NCI-H1436 (cell line): Measurements from ENCODE around the gene LTBP2.
"Not testable (repeated sequence)": the region's sequence is repeated elsewhere in the genome, so short reads cannot be mapped to it uniquely, and the experiment has no call there.

Source experiments
- DNase-seq: peaks from one replicate; lab custom pipeline; 2025; lab: John Stamatoyannopoulos, UW

Gene LTBP2

DNA sequence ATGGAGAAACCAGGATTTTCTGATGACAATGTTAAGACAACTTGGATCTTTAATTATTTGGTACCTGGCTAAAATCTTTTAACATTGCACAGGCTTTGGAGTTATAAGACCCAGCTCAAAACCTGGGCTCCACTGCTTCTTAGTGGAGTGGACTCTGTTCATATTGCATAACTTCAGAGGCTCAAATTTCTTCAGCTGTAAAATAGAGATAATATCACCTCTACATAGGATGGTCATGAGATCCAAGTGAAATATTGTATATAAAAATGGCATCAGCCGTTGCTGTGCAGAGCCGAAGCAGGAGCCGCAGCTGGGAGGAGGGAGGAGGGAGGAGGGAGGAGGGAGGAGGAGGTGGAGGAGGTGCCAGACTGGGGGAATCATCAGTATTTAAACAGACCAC, 129.5 kb downstream of the LTBP2 start:
- no peak for DNase-seq

DNA sequence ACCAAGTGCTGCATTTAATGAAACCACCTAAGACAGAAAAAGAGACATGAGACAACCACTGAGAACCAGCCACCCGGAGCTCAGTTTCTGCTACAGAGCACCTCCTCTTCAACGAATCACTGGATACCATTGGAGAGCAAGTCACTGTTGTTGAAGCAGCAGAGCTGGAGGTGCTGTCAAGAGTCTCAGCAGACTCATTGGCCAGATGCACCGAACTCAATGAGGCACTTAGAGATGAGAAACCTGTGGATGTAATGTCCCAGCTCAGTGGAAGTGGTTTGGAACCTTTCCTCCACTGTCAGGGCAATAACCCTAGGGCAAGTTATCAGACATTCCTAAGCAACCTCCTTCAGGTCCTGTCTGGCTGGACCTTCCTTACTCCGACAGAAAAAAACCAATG, 132.0 kb downstream of the LTBP2 start:
- DNase-seq, result no peak

DNA sequence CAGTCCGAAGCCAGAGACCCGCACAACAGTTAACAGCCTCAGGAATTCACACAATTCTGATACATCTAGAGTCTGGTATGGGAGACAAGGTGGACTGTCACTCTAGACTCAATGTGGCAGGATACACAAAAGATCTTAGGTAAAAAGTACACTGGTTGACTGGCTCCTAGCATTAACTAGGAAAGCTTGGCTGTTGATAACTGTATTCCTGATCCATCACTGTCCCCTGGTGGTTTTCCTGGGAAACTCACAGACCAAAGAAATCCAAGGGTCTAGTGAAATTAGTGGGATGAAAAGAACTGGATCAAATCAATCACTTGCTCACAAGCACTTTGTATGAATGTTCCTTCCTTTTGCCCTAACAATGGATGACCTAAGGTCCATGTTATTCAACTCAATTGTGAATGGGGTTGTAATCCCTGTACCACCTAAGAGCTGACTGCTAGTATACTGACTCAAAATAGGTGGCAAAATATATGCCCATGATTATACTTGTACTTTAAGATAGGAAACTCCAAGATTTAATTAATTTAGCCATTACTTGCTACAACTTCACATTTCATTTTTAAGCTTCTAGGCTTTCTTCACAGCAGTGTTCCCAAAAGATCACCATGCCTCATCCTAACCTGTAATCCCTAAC, 132.9 kb downstream of the LTBP2 start:
- DNase-seq, result no peak

DNA sequence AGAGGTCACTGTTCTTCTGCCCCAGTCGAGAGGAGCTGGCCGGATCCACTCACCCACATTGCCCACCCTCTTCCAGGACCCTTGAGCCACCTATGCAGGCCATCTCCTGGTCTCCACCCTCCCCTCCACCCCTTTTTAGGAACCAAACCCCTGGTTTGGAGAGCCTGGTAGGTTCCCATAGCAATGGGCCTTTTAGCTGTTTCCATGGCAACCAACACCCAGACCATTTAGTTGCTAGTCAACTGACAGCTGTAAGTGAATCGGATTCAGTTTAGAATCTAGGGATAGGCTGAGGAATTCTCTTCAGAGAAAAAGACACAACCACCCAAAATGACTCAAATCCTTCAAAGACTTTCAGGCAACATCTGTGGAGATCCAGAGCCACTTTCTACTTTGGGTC, 135.4 kb downstream of the LTBP2 start:
- no peak for DNase-seq

DNA sequence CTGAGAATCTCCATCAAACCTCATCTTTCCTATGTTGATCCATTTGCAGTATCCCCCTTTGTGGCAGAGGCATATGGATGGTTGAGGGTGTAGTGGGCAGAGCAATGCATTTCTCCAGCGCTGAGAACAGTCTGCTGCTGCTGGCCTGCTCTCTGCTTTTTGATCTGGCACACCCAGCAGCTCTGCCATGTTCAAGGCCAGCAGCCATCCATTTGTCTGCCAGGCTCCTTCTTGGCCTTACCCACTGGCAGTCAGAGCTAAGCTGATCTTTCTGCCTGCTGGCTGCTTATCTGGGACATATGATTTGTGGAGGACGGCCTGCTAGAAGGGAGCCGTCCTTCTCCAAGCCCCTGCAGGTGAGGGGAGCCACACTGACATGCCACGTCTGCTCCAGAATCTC, 135.9 kb downstream of the LTBP2 start:
- no peak for DNase-seq

DNA sequence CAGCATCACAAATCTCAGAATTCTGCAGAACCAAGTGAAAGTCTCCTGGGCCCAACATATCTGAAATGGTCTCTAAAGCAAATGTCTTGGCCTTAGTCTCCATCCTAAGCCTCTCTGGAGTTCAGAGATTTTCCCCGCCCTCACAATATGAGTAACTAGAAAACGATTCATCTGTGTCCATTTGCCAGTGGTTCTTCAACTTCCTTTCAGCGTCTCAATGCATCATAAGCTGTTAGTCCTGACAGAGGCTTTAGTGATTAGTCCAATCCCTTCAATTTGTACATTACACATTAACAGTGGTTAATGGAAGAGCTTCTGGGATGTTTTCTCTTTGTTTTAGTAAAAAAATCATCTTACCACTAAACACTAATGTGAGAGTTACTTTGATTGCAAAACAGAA, 136.4 kb downstream of the LTBP2 start:
- DNase-seq, result no peak

DNA sequence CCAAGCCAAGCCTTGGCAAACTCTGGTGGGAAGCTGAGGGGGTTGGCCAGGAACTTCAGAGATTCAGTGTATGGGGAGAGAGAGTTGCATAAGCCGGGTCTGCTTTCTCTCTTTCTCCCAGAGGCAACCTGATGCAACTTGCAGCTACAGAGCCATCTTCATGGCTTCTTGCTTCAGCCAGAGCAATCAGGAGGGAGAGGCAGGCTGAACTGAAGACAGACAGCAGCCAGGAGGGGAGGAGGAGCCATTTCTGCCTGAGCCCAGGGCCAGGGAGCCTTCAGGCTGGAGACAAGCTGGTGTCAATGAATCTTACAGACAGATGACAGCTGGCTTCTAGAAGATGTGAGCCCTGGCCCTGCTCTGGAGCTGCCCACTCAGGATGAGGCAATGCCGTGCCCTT, 137.7 kb downstream of the LTBP2 start:
- DNase-seq, result no peak

DNA sequence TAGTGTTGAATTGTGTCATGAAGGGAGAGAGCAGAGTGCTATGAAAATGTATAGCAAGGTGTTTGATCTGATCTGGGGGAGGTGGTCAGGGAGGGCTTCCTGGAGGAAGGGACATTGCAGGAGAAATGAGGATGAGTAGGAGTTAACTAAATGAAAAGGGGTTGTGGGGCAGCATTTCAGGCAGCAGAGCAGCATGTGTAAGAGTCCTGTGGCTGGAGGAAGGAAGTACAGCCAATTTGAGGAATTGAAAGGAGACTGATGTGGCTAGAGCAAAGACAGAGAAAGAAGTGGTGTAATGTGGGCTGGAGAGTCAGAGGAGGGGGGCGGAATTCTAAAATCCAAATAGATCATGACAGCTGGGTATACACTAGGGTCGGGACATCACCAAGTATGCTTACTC, 139.4 kb downstream of the LTBP2 start:
- DNase-seq, result no peak

DNA sequence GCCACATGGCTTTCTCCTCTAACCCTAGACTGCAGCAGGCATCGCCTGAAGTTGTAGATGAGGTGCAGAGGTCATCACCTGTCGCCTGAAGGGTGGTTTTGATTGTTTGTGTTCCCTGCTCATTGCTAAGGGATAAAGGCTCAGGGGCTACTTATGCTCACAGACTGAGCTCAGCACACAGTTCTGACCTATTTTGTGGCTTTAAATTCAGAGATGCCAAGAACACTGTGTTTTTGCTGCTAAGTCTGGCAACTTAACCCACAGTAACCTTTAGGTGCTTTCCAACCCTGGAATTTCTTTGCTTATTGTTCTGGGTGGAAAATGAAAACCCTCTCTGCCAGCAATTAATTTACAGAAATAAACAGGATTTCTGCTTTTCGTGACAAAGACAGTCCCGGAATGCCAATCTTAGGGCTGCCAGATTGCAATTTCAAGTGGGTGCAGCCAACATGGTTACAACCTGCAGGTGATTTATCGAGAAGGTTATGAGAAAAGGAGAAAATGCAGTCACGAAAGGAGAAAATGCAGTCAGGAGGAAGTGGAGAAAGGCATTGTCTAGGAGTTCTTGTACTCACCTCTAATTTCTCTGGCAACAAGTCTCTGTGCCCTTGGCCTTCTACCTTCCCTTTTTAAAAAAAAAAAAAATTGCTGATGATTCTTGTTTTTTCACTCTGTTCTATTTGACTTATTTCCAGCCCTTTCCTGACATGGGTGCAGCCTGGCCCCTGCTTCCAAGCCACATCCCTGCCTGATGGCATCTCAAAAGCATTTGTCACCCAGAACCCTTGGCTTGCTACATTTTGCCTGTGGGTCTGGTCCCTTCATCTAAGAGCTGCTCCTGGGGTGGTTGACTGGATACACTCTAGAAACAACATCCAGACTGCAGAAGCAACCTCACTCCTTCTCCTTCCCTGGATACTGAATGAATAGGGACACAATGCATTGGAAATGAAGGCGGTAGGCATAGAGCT, 142.2 kb downstream of the LTBP2 start:
- no peak for DNase-seq

DNA sequence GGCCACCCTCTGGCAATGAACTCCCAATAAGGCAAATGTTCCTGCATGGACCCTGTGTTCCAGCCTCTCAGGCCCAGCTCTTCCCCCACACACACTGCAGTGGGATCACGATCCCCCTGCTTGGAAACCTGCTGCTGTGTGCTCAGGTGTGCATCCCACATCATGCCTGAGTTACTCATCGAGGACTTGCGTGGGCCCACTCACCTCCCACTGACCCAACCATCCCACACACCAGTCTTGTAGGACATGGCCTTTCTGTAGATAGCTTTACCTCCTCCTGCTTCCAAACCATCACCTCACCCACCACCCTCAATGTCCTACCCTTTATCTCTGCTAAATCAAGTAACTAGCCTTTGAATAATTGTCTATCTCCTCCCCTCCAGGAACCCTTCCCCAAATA, 143.5 kb downstream of the LTBP2 start:
- no peak for DNase-seq

DNA sequence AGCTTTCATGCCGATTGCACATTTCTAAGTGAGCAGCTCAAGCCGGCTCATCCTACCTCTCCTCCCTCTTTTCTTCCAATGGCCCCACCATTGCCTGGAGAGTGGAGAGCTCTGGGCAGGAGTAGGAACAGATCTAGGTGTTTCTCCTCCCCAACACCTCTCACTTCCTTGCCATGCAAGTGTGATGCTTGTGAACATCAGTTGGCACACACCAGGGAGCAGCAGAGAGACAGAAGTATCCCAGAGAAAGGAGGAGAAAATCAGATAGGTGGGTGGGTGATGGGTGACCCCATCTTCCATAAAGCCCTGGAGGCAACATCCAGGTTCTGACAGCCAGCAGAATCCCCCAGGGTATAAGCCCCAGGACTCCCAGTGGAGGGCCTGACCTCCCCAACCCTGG, 146.7 kb downstream of the LTBP2 start:
- DNase-seq, result no peak

DNA sequence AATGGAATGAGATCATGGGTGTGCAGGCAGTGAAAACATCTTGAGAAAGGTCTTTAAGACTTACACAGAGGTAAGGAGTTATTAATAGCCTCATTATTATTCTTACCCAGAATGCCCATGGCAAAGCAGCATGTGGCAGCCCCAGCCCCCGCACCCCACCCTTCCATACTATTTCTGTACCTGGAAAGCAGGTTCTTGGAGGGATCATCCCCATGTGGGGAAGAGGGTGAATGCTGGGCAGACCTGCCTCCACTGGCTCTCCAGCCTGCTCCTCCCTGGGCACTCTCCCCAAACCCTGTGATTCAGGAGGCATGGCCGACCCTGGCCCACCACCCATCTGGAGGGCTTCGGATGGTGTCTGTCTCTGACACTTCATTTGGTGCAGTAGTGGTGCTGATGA, 147.3 kb downstream of the LTBP2 start:
- no peak for DNase-seq

DNA sequence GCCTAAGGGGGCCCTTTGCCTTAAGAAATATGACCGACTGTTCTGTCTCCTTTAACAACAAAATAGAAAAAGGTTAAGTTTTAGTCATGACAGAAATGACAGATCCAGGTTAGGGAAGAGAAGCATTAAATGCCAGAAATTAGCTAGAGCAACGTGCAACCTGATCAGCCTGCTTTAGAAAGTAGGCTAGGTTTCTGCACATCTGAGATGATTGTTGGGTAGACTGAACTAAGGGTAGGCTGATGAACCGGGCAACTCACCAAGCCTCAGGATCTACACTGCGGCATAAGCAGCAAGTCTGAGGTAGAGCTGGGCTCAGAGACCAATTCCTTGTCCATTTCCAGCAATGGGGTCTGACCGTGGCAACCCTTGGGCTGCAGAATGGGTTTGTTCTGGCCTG, 148.3 kb downstream of the LTBP2 start:
- no peak for DNase-seq

DNA sequence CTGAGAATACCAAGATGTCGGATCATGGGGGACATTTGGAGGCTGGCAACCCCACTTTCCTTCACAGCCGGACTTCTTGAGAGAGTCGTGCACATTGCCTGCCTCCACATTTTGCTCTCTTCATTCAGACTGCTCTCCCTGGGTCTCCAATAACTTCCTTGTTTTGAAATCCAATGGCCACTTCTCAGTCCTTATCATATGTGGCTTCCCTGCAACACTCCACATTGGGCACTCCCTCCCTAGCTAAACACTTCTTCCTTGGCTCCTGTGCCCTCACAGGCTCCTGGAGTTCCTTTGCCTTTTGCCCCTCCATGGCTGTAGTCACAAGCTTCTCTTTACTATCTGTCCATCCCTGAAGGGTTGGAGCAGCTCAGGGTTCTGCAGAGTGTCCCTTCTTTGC, 149.0 kb downstream of the LTBP2 start:
- no peak for DNase-seq

DNA sequence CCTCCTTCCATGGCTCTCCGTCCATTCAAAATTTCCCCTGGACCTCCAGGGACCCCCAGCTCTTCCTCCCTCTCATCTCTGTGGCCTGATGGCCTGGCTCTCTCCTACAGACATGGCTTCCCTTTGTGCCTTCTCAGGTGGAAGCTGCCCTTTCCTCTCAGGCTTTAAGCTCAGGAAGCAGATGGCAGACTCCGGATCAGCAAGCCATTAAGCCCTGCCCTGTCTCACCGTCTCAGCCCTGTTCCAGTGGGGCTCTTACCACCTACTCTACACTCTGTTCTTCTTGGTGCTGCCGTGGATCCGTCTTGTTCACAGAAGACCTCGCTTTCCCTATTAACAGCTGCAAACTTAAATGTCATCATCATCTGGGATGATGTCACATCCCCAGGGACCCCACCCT, 152.1 kb downstream of the LTBP2 start:
- DNase-seq, result no peak

DNA sequence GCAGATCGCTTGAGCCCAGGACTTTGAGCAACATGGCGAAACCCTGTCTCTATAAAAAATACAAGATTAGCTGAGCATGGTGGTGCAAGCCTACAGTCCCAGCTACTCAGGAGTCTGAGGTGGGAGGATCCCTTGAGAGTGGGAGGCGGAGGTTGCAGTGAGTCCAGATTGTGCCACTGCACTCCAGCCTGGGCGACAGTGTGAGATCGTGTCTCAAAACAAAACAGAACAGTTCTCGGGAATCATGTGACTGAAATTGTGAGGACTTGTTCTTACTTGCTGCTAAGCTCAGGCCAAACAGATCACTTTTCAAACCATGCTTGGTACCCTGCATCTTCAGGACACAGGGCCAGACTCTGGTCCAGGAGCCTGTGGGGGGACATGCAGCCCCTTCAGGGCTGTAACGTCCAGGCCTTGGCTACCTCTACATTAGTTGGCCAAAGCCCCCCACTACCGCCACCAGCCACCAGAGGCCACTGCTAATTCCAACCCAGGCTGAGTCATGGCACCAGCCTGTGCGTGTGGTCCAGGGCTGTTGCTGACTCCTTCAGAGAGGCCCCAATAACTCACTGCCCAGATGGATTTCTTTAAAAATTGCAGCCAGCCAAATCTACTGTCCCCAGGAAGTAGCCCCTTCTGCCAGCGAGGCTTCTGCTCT, 152.6 kb downstream of the LTBP2 start:
- DNase-seq, result no peak

DNA sequence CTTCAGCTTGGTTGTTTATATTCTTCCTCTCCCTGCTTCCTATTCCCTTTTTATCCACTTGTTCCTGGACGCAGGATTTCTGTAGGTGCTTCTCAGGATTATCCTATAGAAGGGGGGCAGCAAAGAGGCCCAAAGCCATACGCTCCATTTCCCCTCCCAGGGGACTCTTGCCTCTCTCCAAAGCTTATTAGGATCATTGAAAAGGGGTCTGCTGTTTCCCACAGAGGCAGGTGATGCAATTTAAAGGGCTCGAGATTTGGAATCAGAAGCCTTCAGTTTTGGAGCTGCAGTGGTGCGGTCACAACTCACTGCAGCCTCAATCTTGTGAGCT, 154.5 kb downstream of the LTBP2 start:
- DNase-seq, result no peak

DNA sequence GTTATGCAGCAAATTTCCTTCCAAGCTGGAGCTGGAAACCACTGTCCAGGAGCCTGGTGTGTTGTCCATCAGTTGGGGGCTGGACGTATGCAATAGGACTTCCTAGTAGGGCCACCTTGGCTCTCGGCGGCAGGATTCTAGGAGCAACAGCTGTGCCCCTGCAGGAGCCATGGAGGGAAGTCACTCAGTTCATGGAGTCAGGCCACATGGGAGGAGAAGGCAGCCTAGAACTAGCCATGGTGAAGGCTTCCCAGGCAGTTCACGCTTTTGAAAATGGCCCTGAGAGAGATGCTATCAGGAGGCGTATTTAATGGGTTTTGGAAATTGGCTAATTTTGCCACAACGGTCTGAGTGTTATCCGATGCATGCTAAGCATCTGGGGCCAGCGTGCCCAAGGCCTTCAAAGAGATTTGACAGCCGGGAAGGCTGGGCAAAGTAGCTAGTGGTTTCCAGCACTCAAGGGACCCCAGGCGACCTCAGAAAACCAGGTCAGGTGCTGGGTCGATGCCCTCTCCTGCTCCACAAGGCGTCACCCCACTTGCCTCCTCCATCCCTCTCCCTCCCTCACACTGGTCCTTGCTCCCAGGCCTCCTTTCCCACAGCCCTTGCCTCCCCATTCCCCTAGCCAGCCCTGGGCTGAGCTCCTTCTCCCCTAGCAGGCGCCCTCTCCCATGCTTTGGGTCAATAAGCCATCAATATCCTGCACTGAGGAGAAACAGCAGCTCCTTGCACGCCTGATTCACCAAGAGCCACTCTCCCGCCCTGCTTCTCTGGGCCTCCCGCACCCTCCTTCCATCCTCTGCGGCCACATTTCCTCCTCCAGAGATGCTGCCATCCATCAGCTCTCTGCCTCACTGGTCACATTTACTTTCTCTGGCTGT, 155.1 kb downstream of the LTBP2 start:
- DNase-seq, result no peak

DNA sequence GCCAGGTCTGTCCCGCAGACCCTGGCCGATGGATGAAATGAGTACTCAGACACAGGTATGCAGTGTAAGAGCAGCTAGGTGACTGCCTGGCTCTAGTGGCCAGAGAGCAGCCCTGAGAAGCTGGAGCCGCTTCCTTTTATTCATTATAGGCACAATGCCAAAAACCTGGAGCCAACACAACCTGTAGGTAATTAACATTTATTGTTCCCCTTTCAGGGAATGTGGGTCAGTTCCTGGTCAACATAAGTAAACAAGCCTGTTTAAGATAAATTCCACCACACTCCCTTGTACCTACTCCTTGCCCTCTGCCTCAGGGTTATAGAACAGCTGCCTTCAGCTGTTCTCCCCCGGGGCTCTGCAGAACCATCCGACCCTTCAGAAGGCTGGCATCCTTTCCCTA, 157.6 kb downstream of the LTBP2 start:
- DNase-seq, result not testable (repeated sequence)
